SU-DHL-6 (cell line): ENCODE results near the gene U2AF2.

Source experiments
- CTCF ChIP-seq: fragments of 200-600 bp; sonication (generic); IDR thresholded peaks from one replicate; pipeline ENCODE4 v1.5.1; 2017; ENCODE audit warnings: antibody characterized with exemption, mild to moderate bottlenecking, low read length, moderate library complexity; ENCODE audit not compliant: insufficient read depth, poor library complexity, severe bottlenecking
- EZH2phosphoT487 ChIP-seq: fragments of 200-600 bp; sonication (generic), shearing (Covaris generic); conservative IDR thresholded peaks from 2 replicates; pipeline ENCODE4 v1.6.1; 2018; ENCODE audit warnings: mild to moderate bottlenecking, antibody characterized with exemption, low read length, moderate library complexity, mixed read lengths

GRCh38 chr19:55605637-55606470 is 49.0 kb upstream of the U2AF2 start, which contains the start of gene ZNF865:
- TF ChIP-seq CTCF, result peak; percentile 60
- no peak for TF ChIP-seq EZH2phosphoT487
